Adrenal gland (tissue), 12 donors: ENCODE results near the gene DCAF15. TPM values are rescaled to one million over a fixed set of nuclear protein-coding genes. Genes with fewer than 3 reads are reported as not detected.

Experiments used
- DNase-seq, 7 donors: peaks; one replicate each; pipeline ENCODE4 v3.0.0-alpha.2; 2019 to 2020
- H3K27ac ChIP-seq, 5 donors: fragments of 200-600 bp; sonication (generic) in 4 of 5; 1 replicate in 3 of 5; 2 replicates in 2 of 5; pipeline versions ENCODE4 v1.5.1 to v1.8.0; 2016 to 2020; ENCODE audit warnings: mild to moderate bottlenecking in 1 of 5
- H3K27me3 ChIP-seq: fragments of 200-600 bp; 2 replicates; pipeline ENCODE4 v1.8.0; 2021
- H3K36me3 ChIP-seq, 2 donors: fragments of 200-600 bp; replicated peaks in 1 of 2; 1 replicate in 1 of 2; 2 replicates in 1 of 2; pipeline versions ENCODE4 v1.5.1 to v1.8.0; 2018 to 2022
- H3K4me1 ChIP-seq, 2 donors: fragments of 200-600 bp; replicated peaks in 1 of 2; 1 replicate in 1 of 2; 2 replicates in 1 of 2; pipeline versions ENCODE4 v1.5.1 to v1.8.0; 2018 to 2021
- H3K4me3 ChIP-seq, 4 donors: fragments of 200-600 bp; sonication (generic) in 3 of 4; one replicate each; pipeline ENCODE4 v1.5.1; 2016 to 2018
- H3K9me3 ChIP-seq, 3 donors: fragments of 200-600 bp; sonication (generic) in 1 of 3; replicated peaks in 1 of 3; 1 replicate in 2 of 3; 2 replicates in 1 of 3; pipeline versions ENCODE4 v1.5.1 to v1.8.0; 2016 to 2021
- POLR2A ChIP-seq, 2 donors: fragments of 450-650 bp; IDR thresholded peaks; one replicate each; pipeline ENCODE4 v1.6.1; 2017; ENCODE audit warnings: antibody characterized with exemption in 2 of 2, mild to moderate bottlenecking in 2 of 2, moderate library complexity in 1 of 2
- WGBS, 4 donors: extraction: QIAGEN DNeasy Blood & Tissue Kit in 2 of 4; methylation state at CpG; one replicate each; pipeline versions ENCODE4 v1.1.5 to v1.1.7; 2013 to 2017; 5-methylcytosine and 5-hydroxymethylcytosine counted together
- intact Hi-C, 2 donors: fragments of 100-400 bp; cut with DNase I; formaldehyde crosslinking; loops; one replicate each; pipeline versions ENCODE4 v1.14.1 to v1.15.0; 2022 to 2023
- polyA plus RNA-seq, 3 donors: library from polyadenylated mRNA; stranded (reverse); fragments of 200-250 nt in 2 of 3; fragments of 350-450 nt in 1 of 3; fragmentation: Illumina TruSeq in 1 of 3; extraction: RNeasy Lipid Tissue Mini Kit (QIAGEN cat#74804) in 1 of 3; gene quantifications; one replicate each; pipeline ENCODE4 v1.2.3, GENCODE V29; 2013 to 2014
- total RNA-seq, 9 donors: library from RNA; depleted of rRNA in 4 of 9; stranded (reverse); fragments of >200 nt in 4 of 9; fragments of 120-200 nt in 1 of 9; fragmentation: NEBNext Ultra II Directional in 1 of 9; extraction: Animal tissue kit (Norgen Biotek cat#: 25700) in 1 of 9; gene quantifications; one replicate each; pipeline versions ENCODE4 v1.1.0 to v1.2.4, GENCODE V29; 2013 to 2023
- TF ChIP-seq, protein P1 (sequence below), 6 experiments: fragments of 450-650 bp in 4 of 6; fragments of 200-600 bp in 2 of 6; sonication (generic) in 1 of 6; IDR thresholded peaks; 1 replicate in 5 of 6; 2 replicates in 1 of 6; pipeline versions ENCODE4 v1.5.1 to v1.8.0; 2016 to 2021; ENCODE audit warnings: antibody characterized with exemption in 6 of 6, mild to moderate bottlenecking in 2 of 6, moderate library complexity in 1 of 6
- donor health status: healthy with polysubstance abuse.
- donor health status: Bipolar disorder and iron deficiency.
- donor health status: DM: yes; HTN: yes; CAD: no.
- donor health status: DM: no; HTN: no; CAD: no.
- donor health status: DM: no; HTN: no; CAD: no.
- donor health status: DM: yes; HTN: yes; CAD: no.

The DCAF15 gene
- total and polyA plus RNA-seq, 12 donors, result 6.7 to 147 (median 13.5) TPM

DNA sequence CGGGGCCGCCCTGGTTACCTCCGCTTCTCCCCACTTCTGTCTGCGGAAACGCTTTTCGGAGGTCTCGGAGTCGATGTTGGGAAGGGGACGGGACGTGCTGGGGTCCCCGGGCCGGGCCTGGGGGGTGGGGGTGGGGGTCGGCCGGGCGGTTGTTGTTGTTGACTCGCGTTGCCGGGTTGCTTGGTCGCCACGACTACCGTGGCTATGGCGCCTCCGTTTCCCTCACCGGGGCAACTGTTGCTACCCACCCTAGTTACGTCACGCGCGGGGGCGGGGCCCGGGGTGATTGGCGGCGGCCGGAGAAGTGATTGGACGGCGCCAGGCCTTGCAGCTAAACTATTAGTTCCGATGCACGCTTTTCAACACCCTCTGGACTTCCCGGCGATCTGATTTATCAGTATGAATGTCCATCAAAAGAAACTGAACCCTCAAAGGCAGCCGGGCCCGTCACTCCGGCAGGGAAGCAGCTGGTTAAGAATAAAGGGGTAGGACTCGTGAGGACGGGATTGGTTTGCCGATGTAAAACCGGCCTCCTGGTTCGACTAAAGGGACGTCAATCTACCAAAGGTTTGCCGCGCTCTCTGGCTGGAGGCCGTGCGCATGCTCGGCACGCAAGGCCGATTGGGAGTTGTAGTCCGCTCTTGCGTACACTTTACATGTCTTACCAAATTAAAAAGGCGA, 53.9 kb downstream of the DCAF15 start, which contains the start of gene RFX1:
Gene RFX1 (minus strand): TSS at position 236 of the 681 bp plus-strand sequence. CDS start 12,477 bp downstream, outside the sequence.
- peak in 1 of 2 donors; percentile 3 for TF ChIP-seq POLR2A (IDR thresholded peaks at IDR 0.05)
- TF ChIP-seq, protein P1, sequence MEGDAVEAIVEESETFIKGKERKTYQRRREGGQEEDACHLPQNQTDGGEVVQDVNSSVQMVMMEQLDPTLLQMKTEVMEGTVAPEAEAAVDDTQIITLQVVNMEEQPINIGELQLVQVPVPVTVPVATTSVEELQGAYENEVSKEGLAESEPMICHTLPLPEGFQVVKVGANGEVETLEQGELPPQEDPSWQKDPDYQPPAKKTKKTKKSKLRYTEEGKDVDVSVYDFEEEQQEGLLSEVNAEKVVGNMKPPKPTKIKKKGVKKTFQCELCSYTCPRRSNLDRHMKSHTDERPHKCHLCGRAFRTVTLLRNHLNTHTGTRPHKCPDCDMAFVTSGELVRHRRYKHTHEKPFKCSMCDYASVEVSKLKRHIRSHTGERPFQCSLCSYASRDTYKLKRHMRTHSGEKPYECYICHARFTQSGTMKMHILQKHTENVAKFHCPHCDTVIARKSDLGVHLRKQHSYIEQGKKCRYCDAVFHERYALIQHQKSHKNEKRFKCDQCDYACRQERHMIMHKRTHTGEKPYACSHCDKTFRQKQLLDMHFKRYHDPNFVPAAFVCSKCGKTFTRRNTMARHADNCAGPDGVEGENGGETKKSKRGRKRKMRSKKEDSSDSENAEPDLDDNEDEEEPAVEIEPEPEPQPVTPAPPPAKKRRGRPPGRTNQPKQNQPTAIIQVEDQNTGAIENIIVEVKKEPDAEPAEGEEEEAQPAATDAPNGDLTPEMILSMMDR (IDR thresholded peaks at IDR 0.05), result no peak
- H3K36me3 ChIP-seq, result no peaks in the 10 kb centered on the region
- intact Hi-C loops, result no loop called here
- H3K27ac ChIP-seq, result peak within 1 kb of the TSS; percentile 71 to 97 (median 97)
- no peaks in the 10 kb centered on the region for H3K9me3 ChIP-seq
- peak; percentile 100 for DNase-seq
- H3K4me3 ChIP-seq, result peak within 1 kb of the TSS; percentile 33 to 99 (median 74)
- 0 to 1% (median 0%) methylated on average over 12 to 58 of the region's 58 CpGs for WGBS, 4 donors
- H3K27me3 ChIP-seq, result no peaks in the 10 kb centered on the region
- peaks cover 15 to 24% of the 10 kb centered on the region in 2 donors for H3K4me1 ChIP-seq

DNA sequence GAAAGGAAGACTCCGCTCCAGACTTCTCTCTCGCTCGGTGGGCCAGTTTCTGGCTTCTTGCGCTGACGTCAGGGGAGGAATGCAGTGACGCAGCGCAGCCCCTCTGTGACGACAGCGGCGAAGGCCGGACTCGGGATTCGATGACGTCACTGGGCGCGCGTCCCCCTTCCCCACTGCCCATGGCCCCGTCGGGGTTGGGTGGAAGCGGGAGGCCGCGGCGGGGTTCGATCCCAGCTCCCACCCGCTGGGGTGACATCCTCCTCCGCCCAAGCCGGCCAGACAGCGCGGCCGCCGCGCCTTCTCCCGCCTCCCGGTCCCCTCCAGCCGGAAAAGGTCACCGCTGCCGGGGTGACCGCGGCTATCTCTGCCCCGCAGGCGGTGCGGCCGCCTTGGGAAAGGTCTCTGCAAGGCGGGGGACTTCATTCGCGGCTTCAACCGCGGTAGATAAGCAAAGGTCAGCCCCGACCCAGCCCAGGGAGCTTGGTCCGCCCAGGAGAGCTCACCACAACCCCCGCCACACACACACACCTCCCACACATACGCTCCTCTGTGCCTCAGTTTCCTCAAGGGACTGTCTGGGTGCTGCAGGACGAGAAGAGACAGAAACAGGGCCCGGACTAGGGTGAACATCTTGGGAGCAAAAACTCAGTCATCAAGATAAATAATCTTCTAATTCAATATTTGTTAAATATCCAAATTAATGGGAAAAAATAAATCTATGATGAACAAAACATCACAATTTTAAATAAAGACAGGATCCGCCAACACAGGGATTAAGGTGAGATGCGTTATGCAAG, 54.7 kb downstream of the DCAF15 start:
- peaks cover 15 to 24% of the 10 kb centered on the region in 2 donors for H3K4me1 ChIP-seq
- peak in 4 of 7 donors; percentile 85 to 89 (median 86) for DNase-seq
- H3K9me3 ChIP-seq, result no peaks in the 10 kb centered on the region
- 4 to 18% (median 10%) methylated on average over 13 to 56 of the region's 56 CpGs for WGBS, 4 donors
- intact Hi-C loops, result no loop called here
- H3K36me3 ChIP-seq, result no peaks in the 10 kb centered on the region
- peak overlapping the region; percentile 4 to 97 (median 95) for H3K27ac ChIP-seq
- H3K27me3 ChIP-seq, result no peaks in the 10 kb centered on the region
- H3K4me3 ChIP-seq, result peak overlapping the region; percentile 20 to 69 (median 61)
- peak; percentile 68 for TF ChIP-seq POLR2A (IDR thresholded peaks at IDR 0.05)
- TF ChIP-seq, protein P1 (IDR thresholded peaks at IDR 0.05), result peak in 1 of 6 experiments; percentile 17

Other genes starting within 250 kb of the DCAF15 start
- gene MRI1, start 188.0 kb upstream of the DCAF15 start, total RNA-seq, result 10 to 100 TPM; 16.8 to 69.6 (median 42.9) TPM
- gene MRI1, start 188.0 kb upstream of the DCAF15 start, polyA plus RNA-seq, result 10 to 100 TPM; 11.9 to 34.6 (median 20.5) TPM
- 100 to 1,000 TPM in 8 of 9 donors, 10 to 100 TPM in 1; 95.8 to 224 (median 162) TPM for gene C19orf53, start 178.1 kb upstream of the DCAF15 start, total RNA-seq
- gene C19orf53, start 178.1 kb upstream of the DCAF15 start, polyA plus RNA-seq, result 100 to 1,000 TPM; 134 to 459 (median 340) TPM
- 10 to 100 TPM in 4 of 9 donors, 1 to 10 TPM in 5; 1.3 to 15.4 (median 9.5) TPM for gene ZSWIM4, start 157.1 kb upstream of the DCAF15 start, total RNA-seq
- 1 to 10 TPM; 1.7 to 6.4 (median 3.2) TPM for gene ZSWIM4, start 157.1 kb upstream of the DCAF15 start, polyA plus RNA-seq
- 1 to 10 TPM in 1 of 9 donors, under 1 TPM in 1, not detected in 7; 0.28 to 1.9 TPM for gene NANOS3, start 75.4 kb upstream of the DCAF15 start, total RNA-seq
- gene NANOS3, start 75.4 kb upstream of the DCAF15 start, polyA plus RNA-seq, result 1 to 10 TPM in 1 of 3 donors, under 1 TPM in 1, not detected in 1; 0.71 to 1.9 TPM
- gene BRME1, start 46.4 kb upstream of the DCAF15 start, total RNA-seq, result 1 to 10 TPM in 4 of 9 donors, under 1 TPM in 4, not detected in 1; 0.21 to 1.8 (median 1.2) TPM
- gene BRME1, start 46.4 kb upstream of the DCAF15 start, polyA plus RNA-seq, result 1 to 10 TPM in 2 of 3 donors, under 1 TPM in 1; 0.26 to 4.5 (median 4.1) TPM
- gene CC2D1A, start 46.3 kb upstream of the DCAF15 start, total RNA-seq, result 10 to 100 TPM in 8 of 9 donors, 1 to 10 TPM in 1; 9.0 to 38.4 (median 28.8) TPM
- gene CC2D1A, start 46.3 kb upstream of the DCAF15 start, polyA plus RNA-seq, result 100 to 1,000 TPM in 1 of 3 donors, 10 to 100 TPM in 2; 10.8 to 125 (median 68.1) TPM
- gene PODNL1, start 14.1 kb upstream of the DCAF15 start, total RNA-seq, result 1 to 10 TPM in 1 of 9 donors, under 1 TPM in 5, not detected in 3; 0.35 to 2.1 (median 0.52) TPM
- 1 to 10 TPM in 2 of 3 donors, under 1 TPM in 1; 0.15 to 1.7 (median 1.1) TPM for gene PODNL1, start 14.1 kb upstream of the DCAF15 start, polyA plus RNA-seq
- gene RFX1, start 53.8 kb downstream of the DCAF15 start, total RNA-seq, result 10 to 100 TPM in 3 of 9 donors, 1 to 10 TPM in 6; 1.5 to 21.4 (median 7.3) TPM
- 10 to 100 TPM in 1 of 3 donors, 1 to 10 TPM in 2; 1.4 to 15.4 (median 6.8) TPM for gene RFX1, start 53.8 kb downstream of the DCAF15 start, polyA plus RNA-seq
- not detected for gene RLN3, start 75.6 kb downstream of the DCAF15 start, total RNA-seq
- gene RLN3, start 75.6 kb downstream of the DCAF15 start, polyA plus RNA-seq, result not detected
- gene IL27RA, start 79.3 kb downstream of the DCAF15 start, total RNA-seq, result 1 to 10 TPM; 1.2 to 5.2 (median 3.9) TPM
- gene IL27RA, start 79.3 kb downstream of the DCAF15 start, polyA plus RNA-seq, result 1 to 10 TPM; 1.6 to 3.6 (median 2.5) TPM
- under 1 TPM in 4 of 9 donors, not detected in 5; 0.22 to 0.76 (median 0.66) TPM for gene PALM3, start 109.6 kb downstream of the DCAF15 start, total RNA-seq
- gene PALM3, start 109.6 kb downstream of the DCAF15 start, polyA plus RNA-seq, result 1 to 10 TPM in 1 of 3 donors, under 1 TPM in 2; 0.18 to 1.9 (median 0.27) TPM
- gene MISP3, start 120.3 kb downstream of the DCAF15 start, total RNA-seq, result 10 to 100 TPM in 2 of 9 donors, 1 to 10 TPM in 6, under 1 TPM in 1; 0.78 to 87.9 (median 2.9) TPM
- 1 to 10 TPM; 1.7 to 9.8 (median 4.0) TPM for gene MISP3, start 120.3 kb downstream of the DCAF15 start, polyA plus RNA-seq
- not detected for gene C19orf67, start 133.3 kb downstream of the DCAF15 start, total RNA-seq
- not detected for gene C19orf67, start 133.3 kb downstream of the DCAF15 start, polyA plus RNA-seq
- gene SAMD1, start 138.2 kb downstream of the DCAF15 start, total RNA-seq, result 10 to 100 TPM; 13.2 to 40.6 (median 25.9) TPM
- 10 to 100 TPM; 10.0 to 41.9 (median 28.4) TPM for gene SAMD1, start 138.2 kb downstream of the DCAF15 start, polyA plus RNA-seq
- 100 to 1,000 TPM in 8 of 9 donors, 10 to 100 TPM in 1; 74.1 to 457 (median 135) TPM for gene PRKACA, start 165.3 kb downstream of the DCAF15 start, total RNA-seq
- 100 to 1,000 TPM; 145 to 352 (median 155) TPM for gene PRKACA, start 165.3 kb downstream of the DCAF15 start, polyA plus RNA-seq
- gene ASF1B, start 184.1 kb downstream of the DCAF15 start, total RNA-seq, result 10 to 100 TPM in 1 of 9 donors, 1 to 10 TPM in 7, under 1 TPM in 1; 0.48 to 17.2 (median 2.4) TPM
- 1 to 10 TPM in 1 of 3 donors, under 1 TPM in 2; 0.72 to 1.6 (median 0.74) TPM for gene ASF1B, start 184.1 kb downstream of the DCAF15 start, polyA plus RNA-seq